Breast epithelium (tissue), 4 donors: Measurements from ENCODE around the gene DZIP1. TPM values are rescaled to one million over a fixed set of nuclear protein-coding genes. Genes with fewer than 3 reads are reported as not detected.

Experiments used
- DNase-seq, 2 donors: peaks; one replicate each; pipeline ENCODE4 v3.0.0-alpha.2; 2019; ENCODE audit warnings: low spot score in 2 of 2
- H3K27ac ChIP-seq, 2 donors: fragments of 200-600 bp; sonication (generic) in 1 of 2; one replicate each; pipeline ENCODE4 v1.5.1; 2016 to 2019; ENCODE audit warnings: mild to moderate bottlenecking in 1 of 2
- H3K27me3 ChIP-seq, 2 donors: fragments of 200-600 bp; sonication (generic) in 1 of 2; one replicate each; pipeline versions ENCODE4 v1.5.1 to v1.6.0; 2017 to 2019; ENCODE audit warnings: control low read depth in 1 of 2, mild to moderate bottlenecking in 1 of 2
- H3K36me3 ChIP-seq: fragments of 200-600 bp; one replicate; pipeline ENCODE4 v1.5.1; 2019
- H3K4me1 ChIP-seq, 2 donors: fragments of 200-600 bp; sonication (generic); one replicate each; pipeline ENCODE4 v1.5.1; 2016 to 2019; ENCODE audit warnings: control low read depth in 1 of 2
- H3K4me3 ChIP-seq, 3 donors: fragments of 200-600 bp; sonication (generic); 1 replicate in 2 of 3; 2 replicates in 1 of 3; pipeline ENCODE4 v1.5.1; 2016 to 2019; ENCODE audit warnings: mild to moderate bottlenecking in 3 of 3, moderate library complexity in 2 of 3
- H3K9me3 ChIP-seq, 2 donors: fragments of 200-600 bp; sonication (generic) in 1 of 2; one replicate each; pipeline ENCODE4 v1.5.1; 2016 to 2019; ENCODE audit warnings: control low read depth in 1 of 2
- CTCF ChIP-seq, 3 donors: fragments of 450-650 bp; IDR thresholded peaks; one replicate each; pipeline ENCODE4 v1.5.1; 2016 to 2017; ENCODE audit warnings: antibody characterized with exemption in 3 of 3, mild to moderate bottlenecking in 3 of 3, moderate library complexity in 3 of 3
- POLR2A ChIP-seq: fragments of 450-650 bp; IDR thresholded peaks from one replicate; pipeline ENCODE4 v1.6.1; 2016; ENCODE audit warnings: antibody characterized with exemption, mild to moderate bottlenecking, moderate library complexity
- POLR2AphosphoS5 ChIP-seq, 3 donors: sonication (generic); formaldehyde crosslinking; IDR thresholded peaks; one replicate each; pipeline ENCODE4 v1.6.1; 2017; ENCODE audit warnings: antibody characterized with exemption in 3 of 3
- intact Hi-C: fragments of 100-400 bp; cut with DNase I; formaldehyde crosslinking; loops from one replicate; pipeline ENCODE4 v1.15.1; 2023; ENCODE audit warnings: low total_unique reads
- total RNA-seq, 3 donors: library from RNA; depleted of rRNA; stranded (reverse); fragments of >200 nt; gene quantifications; one replicate each; pipeline ENCODE4 v1.1.0, GENCODE V29; 2016

Gene DZIP1
- total RNA-seq, 3 donors from 2014 or later: 10.2 to 20.3 (median 10.4) TPM

GRCh38 chr13:95630593-95630992 is 13.9 kb downstream of the DZIP1 start:
- no peak overlapping the region for H3K27ac ChIP-seq
- peaks cover 0 to 8% of the 10 kb centered on the region in 2 donors for H3K9me3 ChIP-seq
- H3K27me3 ChIP-seq: no peaks in the 10 kb centered on the region
- H3K4me1 ChIP-seq: no peaks in the 10 kb centered on the region
- no peaks in the 10 kb centered on the region for H3K36me3 ChIP-seq
- no peak overlapping the region for H3K4me3 ChIP-seq
- intact Hi-C loops: no loop called here
- DNase-seq: no peak
- TF ChIP-seq CTCF (IDR thresholded peaks at IDR 0.05) (no peak), POLR2AphosphoS5 (IDR thresholded peaks at IDR 0.05) (no peak), POLR2A (no peak)

- Histone ChIP-seq H3K36me3 (no peaks in the 10 kb centered on the region), H3K4me1 (no peaks in the 10 kb centered on the region), H3K4me3 (no peak overlapping the region), H3K27ac (no peak overlapping the region), H3K27me3 (no peaks in the 10 kb centered on the region), H3K9me3 (peaks cover 0 to 8% of the 10 kb centered on the region in 2 donors)
- intact Hi-C loops: loop anchor here (10.0 kb wide), 1 partner anchor 206 kb away; no protein-coding TSS in a partner anchor
- DNase-seq: no peak
- no peak for TF ChIP-seq POLR2AphosphoS5 (IDR thresholded peaks at IDR 0.05)
- no peak for TF ChIP-seq POLR2A
- no peak for TF ChIP-seq CTCF (IDR thresholded peaks at IDR 0.05)
These were observed 15.4 kb downstream of the DZIP1 start for GRCh38 chr13:95629071-95629470.

GRCh38 chr13:95628488-95628887 is 16.0 kb downstream of the DZIP1 start:
- intact Hi-C loops: loop anchor here (10.0 kb wide), 1 partner anchor 206 kb away; no protein-coding TSS in a partner anchor
- no peak overlapping the region for H3K4me3 ChIP-seq
- H3K36me3 ChIP-seq: no peaks in the 10 kb centered on the region

GRCh38 chr13:95627590-95627989 is 16.9 kb downstream of the DZIP1 start:
- H3K4me3 ChIP-seq: no peak overlapping the region
- TF ChIP-seq POLR2A (no peak), CTCF (IDR thresholded peaks at IDR 0.05) (no peak), POLR2AphosphoS5 (IDR thresholded peaks at IDR 0.05) (no peak)
- intact Hi-C loops: loop anchor here (10.0 kb wide), 1 partner anchor 207 kb away; no protein-coding TSS in a partner anchor
- H3K4me1 ChIP-seq: no peaks in the 10 kb centered on the region
- DNase-seq: no peak
- no peak overlapping the region for H3K27ac ChIP-seq
- H3K27me3 ChIP-seq: no peaks in the 10 kb centered on the region
- peaks cover 0 to 8% of the 10 kb centered on the region in 2 donors for H3K9me3 ChIP-seq
- no peaks in the 10 kb centered on the region for H3K36me3 ChIP-seq

More at GRCh38 chr13:95628488-95628887, 16.0 kb downstream of the DZIP1 start:
- DNase-seq: no peak
- no peak overlapping the region for H3K27ac ChIP-seq
- TF ChIP-seq POLR2A (no peak), POLR2AphosphoS5 (IDR thresholded peaks at IDR 0.05) (no peak), CTCF (IDR thresholded peaks at IDR 0.05) (no peak)
- no peaks in the 10 kb centered on the region for H3K4me1 ChIP-seq
- H3K27me3 ChIP-seq: no peaks in the 10 kb centered on the region
- H3K9me3 ChIP-seq: peaks cover 0 to 8% of the 10 kb centered on the region in 2 donors

GRCh38 chr13:95626768-95627167 is 17.7 kb downstream of the DZIP1 start:
- intact Hi-C loops: loop anchor here (10.0 kb wide), 1 partner anchor 208 kb away; no protein-coding TSS in a partner anchor
- no peaks in the 10 kb centered on the region for H3K36me3 ChIP-seq
- H3K4me1 ChIP-seq: no peaks in the 10 kb centered on the region
- H3K27ac ChIP-seq: no peak overlapping the region
- peaks cover 0 to 8% of the 10 kb centered on the region in 2 donors for H3K9me3 ChIP-seq
- H3K27me3 ChIP-seq: no peaks in the 10 kb centered on the region
- TF ChIP-seq CTCF (IDR thresholded peaks at IDR 0.05) (no peak), POLR2AphosphoS5 (IDR thresholded peaks at IDR 0.05) (no peak), POLR2A (no peak)
- H3K4me3 ChIP-seq: no peak overlapping the region
- no peak for DNase-seq
